DOHH2 (cell line): Measurements from ENCODE around the gene KIAA1328.

Source experiments
- CTCF ChIP-seq: fragments of 200-600 bp; sonication (generic); IDR thresholded peaks from one replicate; pipeline ENCODE4 v1.5.1; 2014; ENCODE audit warnings: antibody characterized with exemption, mild to moderate bottlenecking, low read depth, low read length; ENCODE audit not compliant: poor library complexity, severe bottlenecking
- EZH2phosphoT487 ChIP-seq: fragments of 200-600 bp; sonication (generic); IDR thresholded peaks from 2 replicates; pipeline ENCODE4 v1.6.1; 2017; ENCODE audit warnings: borderline replicate concordance, mild to moderate bottlenecking, antibody characterized with exemption, low read length, moderate library complexity, mixed read lengths

- TF ChIP-seq CTCF, result no peak
- no peak for TF ChIP-seq EZH2phosphoT487
Measured at GRCh38 chr18:36811430-36811829, 17.5 kb upstream of the KIAA1328 start.
